ENCODE results near the gene CCDC32.
"Not testable (repeated sequence)": the region's sequence is repeated elsewhere in the genome, so short reads cannot be mapped to it uniquely, and the experiment has no call there.

CCDC32 gene

GRCh38 chr15:40564591-40565332 lies at the start of gene CCDC32:
Gene CCDC32 (minus strand): TSS chr15:40565042. CDS start chr15:40563015, 2,027 bp downstream.
- DNase-seq: peak; percentile 99

- DNase-seq: no peak
These were observed 48.2 kb upstream of the CCDC32 start for GRCh38 chr15:40613080-40613479.

- DNase-seq: no peak
These were observed 39.1 kb upstream of the CCDC32 start for GRCh38 chr15:40603935-40604334.

- no peak for DNase-seq
These were observed 36.1 kb upstream of the CCDC32 start for GRCh38 chr15:40600956-40601355.

- no peak for DNase-seq
These were observed 33.8 kb upstream of the CCDC32 start for GRCh38 chr15:40598672-40599071.

- no peak for DNase-seq
These were observed 33.3 kb upstream of the CCDC32 start for GRCh38 chr15:40598126-40598525.

GRCh38 chr15:40597024-40597423 lies 32.2 kb upstream of the CCDC32 start:
- no peak for DNase-seq

GRCh38 chr15:40595773-40596172 lies 30.9 kb upstream of the CCDC32 start:
- no peak for DNase-seq

GRCh38 chr15:40595219-40595618 lies 30.4 kb upstream of the CCDC32 start:
- DNase-seq: no peak

GRCh38 chr15:40594429-40594836 lies 29.6 kb upstream of the CCDC32 start:
- DNase-seq: no peak

- peak; percentile 98 for DNase-seq
These were observed 29.0 kb upstream of the CCDC32 start, which contains the start of gene KNL1 for GRCh38 chr15:40593588-40594428. Gene KNL1 (plus strand): TSS chr15:40594249. CDS start chr15:40602932, 8,683 bp downstream.

- no peak for DNase-seq
These were observed 28.3 kb upstream of the CCDC32 start for GRCh38 chr15:40593165-40593564.

- no peak for DNase-seq
These were observed 26.5 kb upstream of the CCDC32 start for GRCh38 chr15:40591389-40591788.

GRCh38 chr15:40590667-40591050 lies 25.8 kb upstream of the CCDC32 start:
- no peak for DNase-seq

GRCh38 chr15:40584191-40584590 lies 19.3 kb upstream of the CCDC32 start:
- peak; percentile 54 for DNase-seq

GRCh38 chr15:40582726-40583246 lies 17.9 kb upstream of the CCDC32 start:
- DNase-seq: no peak

GRCh38 chr15:40581796-40582195 lies 17.0 kb upstream of the CCDC32 start:
- DNase-seq: not testable (repeated sequence)

- no peak for DNase-seq
These were observed 14.1 kb upstream of the CCDC32 start for GRCh38 chr15:40578892-40579291.

- not testable (repeated sequence) for DNase-seq
These were observed 12.1 kb upstream of the CCDC32 start for GRCh38 chr15:40576914-40577313.

- DNase-seq: no peak
These were observed 10.3 kb upstream of the CCDC32 start for GRCh38 chr15:40575113-40575512.

- DNase-seq: peak; percentile 95
These were observed 4.5 kb upstream of the CCDC32 start, which contains the start of gene RPUSD2 for GRCh38 chr15:40569129-40569953. Gene RPUSD2 (plus strand): TSS chr15:40569299. CDS start chr15:40569338, 39 bp downstream.

- DNase-seq: peak; percentile 12
These were observed 2.3 kb upstream of the CCDC32 start for GRCh38 chr15:40567111-40567510.

All from midbrain (tissue), 1 donor.